ENCODE data around the gene ERF.

- TF ChIP-seq POLR2A (IDR thresholded peaks at IDR 0.05; ENCODE audit: low read length): no peak
- no peak for TF ChIP-seq GATA1 (IDR thresholded peaks at IDR 0.05; ENCODE audit: low read depth, low read length)
These were observed 7.2 kb downstream of the ERF start for GRCh38 chr19:42247640-42248199.

Data from erythroblast (primary cell).